Limb (tissue), 2 donors: ENCODE measurements around the gene EHMT1.

ENCODE experiments used
- DNase-seq, 2 donors: peaks; one replicate each; pipeline ENCODE4 v3.0.0-alpha.2; 2016; ENCODE audit errors: extremely low spot score in 2 of 2

The EHMT1 gene

GRCh38 chr9:137802521-137803243 lies 183.9 kb downstream of the EHMT1 start:
- DNase-seq: no peak

- peak in 1 of 2 donors; percentile 15 for DNase-seq
These were observed 186.3 kb downstream of the EHMT1 start for GRCh38 chr9:137804908-137805630.

- DNase-seq: peak in 1 of 2 donors; percentile 12
These were observed 189.2 kb downstream of the EHMT1 start for GRCh38 chr9:137807721-137808703.

GRCh38 chr9:137809040-137809576 lies 190.3 kb downstream of the EHMT1 start:
- peak in 1 of 2 donors; percentile 21 for DNase-seq

GRCh38 chr9:137809726-137810450 lies 191.1 kb downstream of the EHMT1 start:
- peak in 1 of 2 donors; percentile 17 for DNase-seq

- DNase-seq: peak in 1 of 2 donors; percentile 22
These were observed 192.6 kb downstream of the EHMT1 start for GRCh38 chr9:137811283-137811870.

- DNase-seq: no peak
These were observed 193.7 kb downstream of the EHMT1 start for GRCh38 chr9:137812356-137813023.

GRCh38 chr9:137813167-137813566 lies 194.4 kb downstream of the EHMT1 start:
- no peak for DNase-seq

- peak in 1 of 2 donors; percentile 12 for DNase-seq
These were observed 195.0 kb downstream of the EHMT1 start for GRCh38 chr9:137813651-137814415.

GRCh38 chr9:137814436-137814835 lies 195.6 kb downstream of the EHMT1 start:
- peak in 1 of 2 donors; percentile 17 for DNase-seq

- no peak for DNase-seq
These were observed 196.0 kb downstream of the EHMT1 start for GRCh38 chr9:137814841-137815240.

GRCh38 chr9:137815256-137816255 lies 196.8 kb downstream of the EHMT1 start:
- DNase-seq: peak in 1 of 2 donors; percentile 15

GRCh38 chr9:137816531-137817235 lies 197.9 kb downstream of the EHMT1 start:
- peak in 1 of 2 donors; percentile 12 for DNase-seq

- DNase-seq: peak in 1 of 2 donors; percentile 19
These were observed 198.7 kb downstream of the EHMT1 start for GRCh38 chr9:137817236-137818200.

GRCh38 chr9:137818286-137818685 lies 199.5 kb downstream of the EHMT1 start:
- DNase-seq: no peak
